ENCODE data around the gene NOP16. TPM values are rescaled to one million over a fixed set of nuclear protein-coding genes. Genes with fewer than 3 reads are reported as not detected.
"Not testable (repeated sequence)": the region's sequence is repeated elsewhere in the genome, so short reads cannot be mapped to it uniquely, and the experiment has no call there.

NOP16 gene
- polyA plus RNA-seq, 1 donor = 27.6 TPM

- Histone ChIP-seq H3K4me1 (ENCODE audit: control insufficient read depth, insufficient read depth, low read length) (peaks cover under 1% of the 10 kb centered on the region), H3K27ac (ENCODE audit: low read length) (no peak overlapping the region), H3K27me3 (ENCODE audit: control insufficient read depth, insufficient read depth, low read length) (no peaks in the 10 kb centered on the region), H3K4me3 (ENCODE audit: low read length) (no peak overlapping the region), H3K36me3 (ENCODE audit: control insufficient read depth, insufficient read depth, low read length) (peaks cover 48% of the 10 kb centered on the region), H3K9me3 (ENCODE audit: control insufficient read depth, low read depth, low read length) (no peaks in the 10 kb centered on the region)
- no CpG with 5 or more reads among the region's 5 CpGs for WGBS (ENCODE audit: insufficient coverage, low lambda C conversion rate)
- no peak for DNase-seq
Measured at GRCh38 chr5:176410486-176411180, 22.2 kb upstream of the NOP16 start.

DNA sequence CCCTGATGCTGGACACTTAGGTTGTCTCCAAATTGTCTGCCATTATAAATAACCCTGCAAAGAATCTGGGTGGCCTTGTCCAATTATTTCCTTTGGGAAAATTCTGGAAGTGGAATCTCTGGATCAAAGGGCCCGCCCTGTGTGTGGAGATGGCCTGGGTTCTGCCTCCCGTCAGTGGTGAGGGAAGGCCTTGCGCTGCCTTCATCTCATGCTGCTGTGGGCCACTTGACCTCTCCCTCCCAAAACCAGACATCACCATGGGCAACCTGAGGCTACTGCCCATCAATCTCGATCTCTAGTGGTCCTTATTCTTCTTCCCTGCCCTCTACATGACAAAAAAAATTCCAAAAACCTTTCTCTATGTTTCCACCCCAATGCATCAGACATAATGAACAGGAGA, 21.4 kb upstream of the NOP16 start:
- no peak overlapping the region for H3K4me3 ChIP-seq (ENCODE audit: low read length)
- H3K9me3 ChIP-seq (ENCODE audit: control insufficient read depth, low read depth, low read length) = no peaks in the 10 kb centered on the region
- H3K36me3 ChIP-seq (ENCODE audit: control insufficient read depth, insufficient read depth, low read length) = peaks cover 51% of the 10 kb centered on the region
- 100% methylated on average over 1 of the region's 4 CpGs for WGBS (ENCODE audit: insufficient coverage, low lambda C conversion rate)
- H3K4me1 ChIP-seq (ENCODE audit: control insufficient read depth, insufficient read depth, low read length) = peaks cover 8% of the 10 kb centered on the region
- DNase-seq = no peak
- H3K27me3 ChIP-seq (ENCODE audit: control insufficient read depth, insufficient read depth, low read length) = no peaks in the 10 kb centered on the region
- H3K27ac ChIP-seq (ENCODE audit: low read length) = no peak overlapping the region

- peaks cover 18% of the 10 kb centered on the region for H3K4me1 ChIP-seq (ENCODE audit: control insufficient read depth, insufficient read depth, low read length)
- H3K36me3 ChIP-seq (ENCODE audit: control insufficient read depth, insufficient read depth, low read length) = peaks cover 51% of the 10 kb centered on the region
- no peak for DNase-seq
- H3K9me3 ChIP-seq (ENCODE audit: control insufficient read depth, low read depth, low read length) = no peaks in the 10 kb centered on the region
- no peaks in the 10 kb centered on the region for H3K27me3 ChIP-seq (ENCODE audit: control insufficient read depth, insufficient read depth, low read length)
- H3K4me3 ChIP-seq (ENCODE audit: low read length) = no peak overlapping the region
- WGBS (ENCODE audit: insufficient coverage, low lambda C conversion rate) = no CpG with 5 or more reads among the region's 5 CpGs
- H3K27ac ChIP-seq (ENCODE audit: low read length) = no peak overlapping the region
Measured at GRCh38 chr5:176408590-176408989, 20.2 kb upstream of the NOP16 start.

- not testable (repeated sequence) for H3K27me3 ChIP-seq (ENCODE audit: control insufficient read depth, insufficient read depth, low read length)
- WGBS (ENCODE audit: insufficient coverage, low lambda C conversion rate) = no CpG with 5 or more reads among the region's 10 CpGs
- peaks cover 21% of the 10 kb centered on the region for H3K4me1 ChIP-seq (ENCODE audit: control insufficient read depth, insufficient read depth, low read length)
Measured at GRCh38 chr5:176408252-176408573, 19.8 kb upstream of the NOP16 start.

DNA sequence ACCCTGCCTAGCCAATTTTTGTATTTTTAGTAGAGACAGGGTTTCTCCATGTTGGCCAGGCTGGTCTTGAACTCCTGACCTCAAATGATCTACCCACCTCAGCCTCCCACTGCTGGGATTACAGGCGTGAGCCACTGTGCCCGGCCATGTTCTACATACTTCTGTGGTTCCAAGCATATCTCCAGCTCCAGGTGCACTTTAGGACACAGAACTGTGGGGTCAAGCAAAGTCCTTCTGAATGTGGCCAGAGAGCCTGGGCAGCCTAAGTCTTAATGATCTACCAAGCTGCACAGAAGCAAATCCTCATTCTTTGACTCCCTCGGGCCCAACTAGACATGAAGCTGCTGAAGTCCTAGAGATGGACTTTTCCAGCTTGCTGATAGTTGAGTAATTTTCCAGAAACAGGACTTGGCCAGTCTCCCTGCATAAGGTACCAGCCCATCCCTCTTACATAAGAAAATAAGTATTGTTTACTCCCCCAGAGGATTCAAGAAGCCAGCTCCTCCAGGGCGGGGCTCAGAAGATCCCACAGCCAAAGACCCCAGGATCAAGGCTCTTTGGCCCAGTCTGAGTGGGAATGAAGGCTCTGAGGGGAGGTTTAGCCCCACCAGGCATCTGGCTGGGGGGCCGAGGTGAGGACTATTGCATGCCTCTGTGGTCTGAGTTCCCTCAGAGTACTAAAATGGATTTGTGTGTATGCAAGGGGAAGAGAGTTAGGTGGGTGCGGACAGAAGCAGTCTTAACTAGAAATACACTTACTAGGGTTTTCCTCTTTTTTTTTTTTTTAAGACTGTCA, 19.3 kb upstream of the NOP16 start:
- Histone ChIP-seq H3K4me1 (ENCODE audit: control insufficient read depth, insufficient read depth, low read length) (peaks cover 27% of the 10 kb centered on the region), H3K27ac (ENCODE audit: low read length) (no peak overlapping the region), H3K9me3 (ENCODE audit: control insufficient read depth, low read depth, low read length) (no peaks in the 10 kb centered on the region), H3K4me3 (ENCODE audit: low read length) (no peak overlapping the region), H3K36me3 (ENCODE audit: control insufficient read depth, insufficient read depth, low read length) (peaks cover 47% of the 10 kb centered on the region), H3K27me3 (ENCODE audit: control insufficient read depth, insufficient read depth, low read length) (no peaks in the 10 kb centered on the region)
- 100% methylated on average over 1 of the region's 6 CpGs for WGBS (ENCODE audit: insufficient coverage, low lambda C conversion rate)
- no peak for DNase-seq

More at GRCh38 chr5:176408252-176408573, 19.8 kb upstream of the NOP16 start:
- not testable (repeated sequence) for H3K4me3 ChIP-seq (ENCODE audit: low read length); H3K9me3 ChIP-seq (ENCODE audit: control insufficient read depth, low read depth, low read length); DNase-seq; H3K27ac ChIP-seq (ENCODE audit: low read length)
- peaks cover 50% of the 10 kb centered on the region for H3K36me3 ChIP-seq (ENCODE audit: control insufficient read depth, insufficient read depth, low read length)

- no peaks in the 10 kb centered on the region for H3K9me3 ChIP-seq (ENCODE audit: control insufficient read depth, low read depth, low read length)
- peaks cover 35% of the 10 kb centered on the region for H3K4me1 ChIP-seq (ENCODE audit: control insufficient read depth, insufficient read depth, low read length)
- peaks cover 43% of the 10 kb centered on the region for H3K36me3 ChIP-seq (ENCODE audit: control insufficient read depth, insufficient read depth, low read length)
- no peaks in the 10 kb centered on the region for H3K27me3 ChIP-seq (ENCODE audit: control insufficient read depth, insufficient read depth, low read length)
- H3K27ac ChIP-seq (ENCODE audit: low read length) = no peak overlapping the region
- no peak overlapping the region for H3K4me3 ChIP-seq (ENCODE audit: low read length)
- no CpG with 5 or more reads among the region's 9 CpGs for WGBS (ENCODE audit: insufficient coverage, low lambda C conversion rate)
- no peak for DNase-seq
Measured at GRCh38 chr5:176406436-176407052, 18.1 kb upstream of the NOP16 start.

- no peak overlapping the region for H3K4me3 ChIP-seq (ENCODE audit: low read length)
- peaks cover 40% of the 10 kb centered on the region for H3K4me1 ChIP-seq (ENCODE audit: control insufficient read depth, insufficient read depth, low read length)
- no peaks in the 10 kb centered on the region for H3K27me3 ChIP-seq (ENCODE audit: control insufficient read depth, insufficient read depth, low read length)
- H3K36me3 ChIP-seq (ENCODE audit: control insufficient read depth, insufficient read depth, low read length) = peaks cover 44% of the 10 kb centered on the region
- H3K27ac ChIP-seq (ENCODE audit: low read length) = no peak overlapping the region
- WGBS (ENCODE audit: insufficient coverage, low lambda C conversion rate) = no CpG with 5 or more reads among the region's 20 CpGs
- H3K9me3 ChIP-seq (ENCODE audit: control insufficient read depth, low read depth, low read length) = no peaks in the 10 kb centered on the region
- DNase-seq = peak in 1 of 2 donors; percentile 50
Measured at GRCh38 chr5:176405656-176406435, 17.4 kb upstream of the NOP16 start.

DNA sequence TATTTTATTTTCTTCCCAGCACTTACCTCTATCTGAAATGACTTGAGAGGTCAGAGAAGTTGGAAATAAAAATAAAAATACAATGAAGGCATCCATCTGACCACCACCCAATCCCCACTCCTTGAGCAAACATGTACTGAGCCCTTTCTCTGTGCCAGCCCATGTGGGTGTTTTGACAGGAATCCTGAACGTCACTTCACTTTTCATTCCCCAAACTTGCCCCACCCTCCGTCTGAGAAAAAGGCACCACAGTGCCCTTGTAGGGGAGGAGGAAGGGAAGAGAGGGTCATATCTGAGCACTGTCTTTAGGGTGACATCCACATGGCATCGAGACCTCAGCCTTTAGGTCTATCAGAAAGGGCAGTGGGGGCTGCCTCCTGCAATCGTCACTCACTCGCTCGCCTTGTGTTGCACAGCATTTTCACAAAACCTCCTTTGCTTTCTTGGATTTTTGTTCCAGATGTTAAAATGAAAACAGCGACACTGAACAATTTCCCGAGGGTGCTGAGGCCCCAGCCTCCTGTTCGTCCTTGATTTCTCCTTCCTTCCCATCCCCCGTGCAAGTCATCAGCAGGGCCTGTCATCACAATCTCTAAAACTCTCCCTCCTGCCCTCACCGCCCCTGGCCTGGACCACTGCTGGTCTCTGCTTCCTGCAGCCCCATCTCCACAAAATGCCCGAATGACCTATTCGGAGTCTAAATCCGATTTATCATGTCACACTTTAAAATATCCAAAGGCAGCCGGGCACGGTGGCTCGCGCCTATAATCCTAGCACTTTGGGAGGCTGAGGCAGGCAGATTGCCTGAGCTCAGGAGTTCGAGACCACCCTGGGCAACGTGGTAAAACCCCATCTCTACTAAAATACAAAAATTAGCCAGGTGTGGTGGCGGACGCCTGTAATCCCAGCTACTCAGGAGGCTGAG, 13.1 kb upstream of the NOP16 start:
- DNase-seq = no peak
- H3K9me3 ChIP-seq (ENCODE audit: control insufficient read depth, low read depth, low read length) = no peaks in the 10 kb centered on the region
- H3K4me1 ChIP-seq (ENCODE audit: control insufficient read depth, insufficient read depth, low read length) = peaks cover 47% of the 10 kb centered on the region
- peak overlapping the region; percentile 48 for H3K27ac ChIP-seq (ENCODE audit: low read length)
- peaks cover 34% of the 10 kb centered on the region for H3K36me3 ChIP-seq (ENCODE audit: control insufficient read depth, insufficient read depth, low read length)
- no peaks in the 10 kb centered on the region for H3K27me3 ChIP-seq (ENCODE audit: control insufficient read depth, insufficient read depth, low read length)
- WGBS (ENCODE audit: insufficient coverage, low lambda C conversion rate) = 90% methylated on average over 3 of the region's 22 CpGs
- no peak overlapping the region for H3K4me3 ChIP-seq (ENCODE audit: low read length)

- peaks cover 46% of the 10 kb centered on the region for H3K4me1 ChIP-seq (ENCODE audit: control insufficient read depth, insufficient read depth, low read length)
- H3K4me3 ChIP-seq (ENCODE audit: low read length) = no peak overlapping the region
- peak overlapping the region; percentile 48 for H3K27ac ChIP-seq (ENCODE audit: low read length)
- no CpG with 5 or more reads among the region's 17 CpGs for WGBS (ENCODE audit: insufficient coverage, low lambda C conversion rate)
- peak; percentile 80 to 87 for DNase-seq
- H3K27me3 ChIP-seq (ENCODE audit: control insufficient read depth, insufficient read depth, low read length) = no peaks in the 10 kb centered on the region
- H3K36me3 ChIP-seq (ENCODE audit: control insufficient read depth, insufficient read depth, low read length) = peaks cover 32% of the 10 kb centered on the region
- no peaks in the 10 kb centered on the region for H3K9me3 ChIP-seq (ENCODE audit: control insufficient read depth, low read depth, low read length)
Measured at GRCh38 chr5:176400382-176401156, 12.2 kb upstream of the NOP16 start.

Data from large intestine (tissue), 3 donors.